T follicular helper cell (primary cell): ENCODE measurements around the gene TIGD6.

Experiments used
- DNase-seq: peaks from one replicate; pipeline ENCODE4 v3.0.0-alpha.2; 2020; ENCODE audit warnings: low read depth

Gene TIGD6

GRCh38 chr5:150016537-150016936 is 16.1 kb upstream of the TIGD6 start:
- DNase-seq: no peak

- no peak for DNase-seq
These were observed 15.0 kb upstream of the TIGD6 start for GRCh38 chr5:150015415-150015814.

GRCh38 chr5:150014456-150014855 is 14.0 kb upstream of the TIGD6 start:
- no peak for DNase-seq

GRCh38 chr5:150013931-150014330 is 13.5 kb upstream of the TIGD6 start:
- no peak for DNase-seq

DNA sequence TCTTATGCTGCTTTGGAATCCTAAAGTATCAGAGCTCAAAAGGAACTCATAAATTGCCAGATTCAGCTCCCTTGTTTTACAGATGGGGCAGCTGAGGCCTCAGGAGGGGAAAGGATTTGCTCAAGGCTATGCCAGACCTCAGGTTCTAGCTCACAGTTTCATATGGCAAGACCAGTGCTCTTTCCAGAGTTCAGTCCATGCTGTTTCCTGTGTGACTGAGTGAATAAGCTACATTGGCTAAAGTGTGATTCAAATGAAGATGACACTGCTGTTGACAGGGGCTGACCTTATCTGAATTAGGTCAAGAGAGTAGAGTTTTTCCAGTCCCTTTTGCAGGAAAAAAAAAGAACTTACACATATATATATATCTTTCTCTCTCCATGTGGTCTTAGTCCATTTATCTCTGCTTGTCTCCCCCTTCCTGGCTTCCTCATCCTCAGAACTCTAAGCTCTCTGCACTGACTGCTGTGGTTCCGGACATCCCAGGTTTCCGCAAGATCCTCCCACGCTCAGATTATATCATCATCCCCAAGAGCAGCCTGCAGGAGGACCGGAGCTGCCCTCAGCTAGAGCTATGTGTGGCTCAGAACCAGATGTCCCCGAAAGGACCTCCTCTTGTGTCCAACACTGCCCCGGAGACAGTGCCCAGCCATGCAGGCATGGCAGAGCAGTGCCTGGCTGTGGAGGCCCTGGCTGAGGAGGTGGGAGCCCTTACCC is 9.4 kb upstream of the TIGD6 start:
- DNase-seq: no peak

DNA sequence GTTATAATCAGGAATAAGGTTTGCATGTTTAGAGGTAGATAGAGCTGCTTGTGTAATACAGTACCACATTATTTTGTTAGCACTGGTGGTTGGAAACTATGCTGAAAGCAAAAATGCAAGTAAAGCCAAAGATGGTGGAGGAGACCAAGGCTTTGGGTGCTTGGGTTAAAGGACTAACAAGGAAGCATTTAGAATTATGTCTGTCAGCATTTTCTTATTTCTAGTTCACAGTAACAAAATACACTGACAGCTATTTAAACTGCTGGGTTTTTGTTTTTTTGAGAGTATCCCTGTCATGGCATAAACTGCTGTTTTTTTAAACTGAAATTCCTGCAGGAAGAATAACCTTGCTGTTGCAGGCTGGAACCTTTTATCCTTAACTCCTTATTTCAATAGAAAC is 6.6 kb upstream of the TIGD6 start:
- DNase-seq: no peak

- no peak for DNase-seq
These were observed 5.9 kb upstream of the TIGD6 start for GRCh38 chr5:150006318-150006717.

GRCh38 chr5:150001660-150002486 is 1.4 kb upstream of the TIGD6 start:
- peak; percentile 45 for DNase-seq

- DNase-seq: peak; percentile 25
These were observed 671 bp upstream of the TIGD6 start for GRCh38 chr5:150000990-150001659.

- no peak for DNase-seq
These were observed 593 bp downstream of the TIGD6 start for GRCh38 chr5:149999866-150000255.

DNA sequence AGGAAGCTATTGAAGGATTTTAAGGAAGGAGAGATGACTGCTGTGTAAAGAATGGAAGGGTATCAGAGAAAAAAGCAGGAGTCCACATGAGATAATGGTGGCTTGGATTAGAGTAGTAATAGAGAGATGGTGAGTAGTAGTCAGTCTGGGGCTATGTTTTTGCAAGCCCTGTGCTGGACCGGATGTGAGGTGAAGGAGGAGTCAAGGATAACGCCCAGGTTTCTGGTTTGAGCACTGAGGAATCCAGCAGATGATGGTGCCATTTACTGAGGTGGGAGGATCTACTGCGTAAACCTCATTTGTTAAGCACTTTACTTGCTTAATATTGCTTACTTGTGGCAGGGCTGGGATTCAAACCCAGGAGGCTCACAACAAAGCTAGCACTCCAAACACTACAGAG is 1.1 kb downstream of the TIGD6 start:
- DNase-seq: no peak

DNA sequence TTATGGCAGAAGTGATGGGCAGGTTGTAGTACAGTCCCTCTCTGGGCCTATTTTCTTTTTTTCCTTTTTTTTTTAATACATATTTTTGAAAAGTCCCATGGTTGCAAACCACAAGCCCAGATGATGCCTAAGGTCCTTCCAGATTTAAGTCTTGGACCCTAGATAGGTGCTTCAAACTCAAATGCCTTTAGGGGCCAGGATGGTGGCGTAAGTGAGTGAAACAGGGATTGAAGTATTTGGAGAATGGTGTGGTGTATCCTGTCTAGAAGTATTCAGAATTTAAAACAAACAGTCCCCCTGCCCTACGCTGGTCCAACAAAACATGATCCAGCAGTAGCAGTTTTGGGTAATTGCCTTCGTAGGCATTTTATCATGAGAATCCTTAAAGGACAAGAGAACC is 2.2 kb downstream of the TIGD6 start:
- DNase-seq: no peak

GRCh38 chr5:149996205-149996890 is 4.1 kb downstream of the TIGD6 start:
- DNase-seq: no peak

- no peak for DNase-seq
These were observed 4.9 kb downstream of the TIGD6 start for GRCh38 chr5:149995385-149996204.

GRCh38 chr5:149993471-149993870 is 7.0 kb downstream of the TIGD6 start:
- no peak for DNase-seq

DNA sequence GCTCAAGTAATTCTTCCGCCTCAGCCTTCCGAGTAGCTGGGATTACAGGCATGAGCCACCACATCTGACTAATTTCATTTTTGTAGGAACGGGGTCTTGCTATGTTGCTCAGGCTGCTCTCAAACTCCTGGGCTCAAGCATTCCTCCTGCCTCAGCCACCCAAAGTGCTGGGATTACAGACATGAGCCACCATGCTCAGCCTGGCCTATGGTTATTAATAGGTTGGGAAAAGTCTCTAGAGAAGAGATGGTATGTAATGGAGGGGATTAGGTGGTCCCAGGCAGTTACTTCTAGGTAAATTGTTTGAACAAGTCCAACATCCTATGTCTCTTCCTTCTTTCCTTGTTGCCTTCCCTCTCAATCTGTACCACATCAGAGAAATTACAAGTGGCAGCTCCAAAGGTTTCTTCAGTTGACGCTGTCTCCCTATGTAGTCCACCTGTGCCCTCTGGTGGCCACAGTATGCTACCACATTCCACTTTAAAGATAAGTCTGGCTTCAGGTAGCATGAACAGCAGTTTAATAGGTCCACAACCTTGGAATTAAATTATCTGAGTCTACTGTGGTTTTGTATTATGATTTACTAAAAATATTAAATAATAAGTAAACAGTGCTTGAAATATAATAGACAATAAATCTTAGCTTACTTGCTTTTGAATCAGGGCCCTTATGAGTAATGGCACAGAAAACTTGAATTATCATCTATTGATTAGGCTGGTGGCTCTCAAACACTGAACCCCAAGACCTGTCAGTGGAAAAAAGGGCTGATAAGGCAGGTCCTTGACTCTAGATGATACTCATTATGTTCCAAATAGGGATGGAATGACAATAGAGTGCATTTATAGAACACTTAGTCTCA is 9.7 kb downstream of the TIGD6 start:
- peak; percentile 51 for DNase-seq

DNA sequence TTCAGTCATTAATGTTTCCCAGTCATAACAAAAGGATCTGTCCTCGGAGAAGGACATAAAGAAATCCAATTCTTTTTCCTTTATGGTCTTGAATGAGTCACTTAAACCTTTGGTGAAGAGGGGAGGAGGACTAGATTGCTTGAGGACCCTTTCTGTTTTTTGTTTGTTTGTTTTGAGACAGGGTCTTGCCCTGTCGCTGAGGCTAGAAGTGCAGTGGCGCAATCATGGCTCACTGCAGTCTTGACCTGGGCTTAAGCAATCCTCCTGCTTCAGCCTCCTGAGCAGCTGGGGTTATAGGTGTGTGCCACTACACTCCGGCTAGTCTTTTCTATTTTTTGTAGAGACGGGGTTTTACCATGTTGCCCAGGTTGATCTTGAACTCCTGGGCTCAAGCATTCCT is 12.3 kb downstream of the TIGD6 start:
- no peak for DNase-seq

GRCh38 chr5:149982505-149982904 is 17.9 kb downstream of the TIGD6 start:
- DNase-seq: no peak

DNA sequence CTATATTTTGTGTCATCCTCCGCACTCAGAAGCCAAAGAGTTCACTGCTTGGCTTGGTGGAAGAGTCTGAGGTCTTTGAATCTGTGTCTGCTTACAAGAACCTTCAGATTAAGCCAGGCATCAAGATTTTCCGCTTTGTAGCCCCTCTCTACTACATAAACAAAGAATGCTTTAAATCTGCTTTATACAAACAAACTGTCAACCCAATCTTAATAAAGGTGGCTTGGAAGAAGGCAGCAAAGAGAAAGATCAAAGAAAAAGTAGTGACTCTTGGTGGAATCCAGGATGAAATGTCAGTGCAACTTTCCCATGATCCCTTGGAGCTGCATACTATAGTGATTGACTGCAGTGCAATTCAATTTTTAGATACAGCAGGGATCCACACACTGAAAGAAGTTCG is 19.2 kb downstream of the TIGD6 start:
- no peak for DNase-seq

GRCh38 chr5:149979896-149980295 is 20.6 kb downstream of the TIGD6 start:
- no peak for DNase-seq
